ENCODE results near the gene PIM1. TPM values are rescaled to one million over a fixed set of nuclear protein-coding genes. Genes with fewer than 3 reads are reported as not detected.

Gene PIM1
- total RNA-seq, 2 experiments from 2014 or later: 175 to 183 TPM

- Mint-ChIP-seq H3K4me3 (peak overlapping the region; percentile 95), H3K27me3 (no peaks in the 10 kb centered on the region), H3K36me3 (ENCODE audit: low read depth) (peaks cover 28% of the 10 kb centered on the region), H3K4me1 (ENCODE audit: low read depth) (peaks cover 29% of the 10 kb centered on the region), H3K9me3 (no peaks in the 10 kb centered on the region), H3K27ac (peak overlapping the region; percentile 90)
- Histone ChIP-seq H3K27ac (ENCODE audit: low read depth in 1 of 2, low read length in 2 of 2) (no peak overlapping the region), H3K36me3 (ENCODE audit: insufficient read depth, low read length) (peaks cover 22% of the 10 kb centered on the region), H3K27me3 (ENCODE audit: control insufficient read depth in 1 of 2, insufficient read depth in 2 of 2, low read length in 2 of 2) (no peaks in the 10 kb centered on the region), H3K9me3 (ENCODE audit: control insufficient read depth in 1 of 2, insufficient read depth in 1 of 2, low read length in 2 of 2) (no peaks in the 10 kb centered on the region), H3K4me3 (ENCODE audit: low read length) (no peak overlapping the region), H3K4me1 (ENCODE audit: insufficient read depth, low read length) (peaks cover 25% of the 10 kb centered on the region)
- no peak for TF ChIP-seq CTCF (IDR thresholded peaks at IDR 0.05)
- CTCF ChIA-PET: interaction anchor here (5.3 to 7.2 kb wide), 3 partner anchors 116 to 149 kb away, joined by 32 to 123 read pairs (median 116); no protein-coding TSS in a partner anchor
- POLR2A ChIA-PET: interaction anchor here (1.6 to 8.3 kb wide), 4 partner anchors 119 to 182 kb away, joined by 3 to 164 read pairs (median 78); partner anchors contain the start of gene MTCH1
- intact Hi-C loops (cut with DNase I, micrococcal nuclease): loop anchor here in 1 of 2 experiments (2.0 kb wide), 1 partner anchor 65 kb away; no protein-coding TSS in a partner anchor
- ATAC-seq (ENCODE audit: poor library complexity) (no peak), DNase-seq (no peak)
Measured at GRCh38 chr6:37168163-37168758, 1.7 kb upstream of the PIM1 start.

GRCh38 chr6:37168811-37169495, 999 bp upstream of the PIM1 start:
- H3K4me1 ChIP-seq (ENCODE audit: insufficient read depth, low read length): peaks cover 32% of the 10 kb centered on the region
- H3K9me3 ChIP-seq (ENCODE audit: control insufficient read depth in 1 of 2, insufficient read depth in 1 of 2, low read length in 2 of 2): no peaks in the 10 kb centered on the region
- ATAC-seq (ENCODE audit: poor library complexity): no peak
- no peaks in the 10 kb centered on the region for H3K27me3 Mint-ChIP-seq
- no peaks in the 10 kb centered on the region for H3K9me3 Mint-ChIP-seq
- CTCF ChIA-PET: interaction anchor here (5.3 to 8.8 kb wide), 4 partner anchors 40 to 149 kb away, joined by 32 to 123 read pairs (median 116); no protein-coding TSS in a partner anchor
- POLR2A ChIA-PET: interaction anchor here (1.0 to 8.3 kb wide), 8 partner anchors 7 to 183 kb away, joined by 3 to 164 read pairs (median 16); partner anchors contain the start of gene MTCH1
- peaks cover 36% of the 10 kb centered on the region for H3K4me1 Mint-ChIP-seq (ENCODE audit: low read depth)
- peak overlapping the region; percentile 95 for H3K4me3 Mint-ChIP-seq
- peak overlapping the region; percentile 57 to 70 for H3K27ac ChIP-seq (ENCODE audit: low read depth in 1 of 2, low read length in 2 of 2)
- H3K36me3 ChIP-seq (ENCODE audit: insufficient read depth, low read length): peaks cover 29% of the 10 kb centered on the region
- intact Hi-C loops (cut with DNase I, micrococcal nuclease): loop anchor here in 1 of 2 experiments (2.0 kb wide), 1 partner anchor 66 kb away; no protein-coding TSS in a partner anchor
- H3K36me3 Mint-ChIP-seq (ENCODE audit: low read depth): peaks cover 35% of the 10 kb centered on the region
- no peaks in the 10 kb centered on the region for H3K27me3 ChIP-seq (ENCODE audit: control insufficient read depth in 1 of 2, insufficient read depth in 2 of 2, low read length in 2 of 2)
- DNase-seq: peak in 6 of 14 experiments; percentile 12 to 67 (median 38)
- H3K27ac Mint-ChIP-seq: peak overlapping the region; percentile 90
- TF ChIP-seq CTCF (IDR thresholded peaks at IDR 0.05): no peak
- H3K4me3 ChIP-seq (ENCODE audit: low read length): peak overlapping the region; percentile 77
